Measurements from ENCODE around the gene C1orf174.

Gene C1orf174

GRCh38 chr1:3908886-3909517 lies 8.9 kb upstream of the C1orf174 start:
- DNase-seq, result no peak

- DNase-seq, result no peak
Measured at GRCh38 chr1:3907621-3908165, 7.6 kb upstream of the C1orf174 start.

GRCh38 chr1:3907031-3907534 lies 7.0 kb upstream of the C1orf174 start:
- DNase-seq, result peak; percentile 23 to 36

- DNase-seq, result no peak
Measured at GRCh38 chr1:3906672-3907020, 6.6 kb upstream of the C1orf174 start.

DNA sequence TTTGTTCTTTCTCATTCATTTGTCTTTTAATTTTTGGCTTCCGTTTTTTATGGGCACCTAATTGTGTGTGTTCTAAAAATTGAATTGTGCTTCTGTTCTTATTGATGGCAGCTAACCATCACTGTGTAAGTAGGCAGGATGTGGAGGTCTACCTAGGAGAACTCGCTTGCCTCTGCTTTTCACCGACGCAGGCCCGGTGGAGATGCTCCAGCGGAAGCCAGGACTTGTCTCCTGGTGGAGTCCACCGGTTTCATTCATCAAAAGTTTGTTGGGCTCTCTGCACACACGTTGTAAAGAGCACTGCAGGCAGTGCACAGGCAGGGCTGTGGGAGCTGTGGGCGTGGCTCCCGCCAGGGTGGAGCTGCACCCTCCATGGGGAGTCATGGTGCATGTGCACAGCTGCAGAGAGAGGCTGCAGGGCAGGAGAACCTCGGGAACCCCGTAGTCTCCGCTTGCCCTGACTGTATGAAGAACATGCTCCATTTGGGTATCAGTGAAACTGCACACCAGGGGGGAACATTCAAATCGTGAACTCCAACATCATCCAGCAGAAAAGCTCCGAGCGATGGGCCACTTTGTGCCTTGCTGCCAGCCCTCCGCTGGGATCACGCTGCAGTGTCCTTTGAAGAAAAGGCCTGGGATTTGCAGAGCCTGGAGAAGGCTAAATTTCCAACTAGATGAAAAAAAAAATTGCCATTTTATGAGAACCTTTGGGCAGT lies 6.0 kb upstream of the C1orf174 start:
- DNase-seq, result no peak

- DNase-seq, result no peak
Measured at GRCh38 chr1:3905266-3905952, 5.3 kb upstream of the C1orf174 start.

DNA sequence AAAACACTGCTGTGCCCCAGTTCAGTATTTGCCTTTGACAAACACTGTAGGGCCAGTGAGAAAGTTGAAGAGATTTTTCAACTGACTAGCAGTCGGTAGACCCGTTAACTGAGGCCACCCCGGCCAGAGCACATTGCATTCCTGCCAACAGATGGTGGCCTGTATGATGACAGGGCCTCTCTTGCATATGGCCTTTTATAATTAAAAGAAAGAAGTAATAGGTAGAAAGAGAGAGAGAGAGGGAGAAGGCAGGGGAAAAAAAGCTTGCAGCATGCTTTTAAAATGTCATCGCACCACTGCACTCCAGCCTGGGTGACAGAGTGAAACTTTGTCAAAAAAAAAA lies 4.7 kb upstream of the C1orf174 start:
- DNase-seq, result no peak

DNA sequence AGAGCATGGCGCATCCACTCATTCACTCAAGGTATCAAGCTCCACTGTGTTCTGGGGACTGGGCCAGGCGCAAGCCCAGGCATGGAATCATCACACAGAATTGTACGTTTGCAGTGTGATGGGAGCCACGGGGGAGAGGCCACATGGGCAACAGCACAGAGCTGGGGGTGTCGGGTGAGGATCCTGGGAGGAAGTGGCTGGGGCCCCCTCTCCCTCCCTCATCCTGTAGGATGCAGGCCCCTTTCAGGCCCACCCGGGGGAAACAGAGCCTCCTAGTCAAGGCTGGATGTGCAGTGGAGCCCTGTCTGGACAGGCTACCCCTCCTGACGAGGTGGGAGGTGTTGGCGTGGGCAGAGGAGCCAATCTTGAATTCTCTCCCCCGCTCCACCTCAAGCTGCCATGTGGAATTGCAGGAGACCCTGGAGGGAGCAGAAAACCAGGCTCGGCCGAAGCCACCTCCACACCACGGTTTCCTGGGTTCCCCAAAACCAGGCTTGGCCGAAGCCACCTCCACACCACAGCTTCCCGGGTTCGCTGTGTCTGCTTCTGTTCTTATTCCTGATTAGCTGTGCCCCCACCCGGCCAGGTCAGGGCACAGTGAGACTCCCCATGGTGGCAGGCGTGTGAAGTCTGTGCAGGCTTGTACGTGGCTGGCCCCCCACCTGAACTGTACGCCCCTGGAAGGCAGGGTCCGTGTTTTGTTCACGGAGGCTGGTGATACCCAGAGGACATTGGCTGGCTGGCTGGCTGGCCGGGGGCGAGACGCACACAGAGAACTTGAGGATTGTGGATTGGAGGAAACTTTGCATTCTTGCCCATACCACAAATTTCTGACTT lies 4.2 kb upstream of the C1orf174 start:
- DNase-seq, result no peak

DNA sequence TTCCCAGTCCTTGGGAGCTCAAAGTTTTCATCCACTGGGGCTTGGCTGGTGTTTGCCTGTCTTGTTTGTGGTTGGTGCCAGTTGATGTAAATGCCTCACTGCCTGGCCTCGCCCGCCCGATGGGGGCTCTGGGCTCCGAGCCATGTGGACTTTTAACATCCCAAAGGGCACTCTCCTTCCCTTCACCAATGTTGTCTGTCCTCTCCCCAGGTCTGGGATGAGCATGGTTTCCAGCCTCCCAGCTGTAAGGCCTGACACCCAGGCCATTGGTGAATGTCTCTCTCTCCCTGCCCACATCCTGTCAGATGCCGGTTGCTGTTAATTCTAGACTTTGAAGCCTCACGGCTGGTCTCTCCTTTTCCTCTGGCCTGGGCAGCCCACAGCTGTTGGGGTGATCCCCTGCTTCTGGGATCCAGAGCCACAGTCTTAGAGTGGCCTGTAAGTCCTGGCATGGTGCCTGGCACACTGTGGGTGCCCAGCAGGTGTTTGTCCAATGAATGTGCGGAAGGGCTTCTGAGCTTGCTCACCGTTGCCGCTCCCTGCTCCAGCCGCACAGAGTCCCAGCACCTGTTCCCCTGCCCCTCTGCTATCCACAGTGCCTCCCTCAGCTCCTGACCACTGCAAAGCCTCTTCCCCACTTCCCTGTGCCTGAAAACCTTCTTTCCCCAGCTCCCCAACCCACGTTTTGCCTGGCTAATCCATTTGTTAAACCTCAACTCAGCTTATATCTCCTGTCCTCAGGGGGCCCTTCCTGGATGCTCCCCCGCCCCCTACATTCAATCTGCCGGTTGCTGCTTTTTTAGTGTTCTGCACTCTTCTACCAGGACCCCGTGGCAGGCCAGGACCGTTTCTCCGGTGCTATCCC lies 3.3 kb upstream of the C1orf174 start:
- DNase-seq, result no peak

- peak in 1 of 2 experiments; percentile 31 for DNase-seq
Measured at GRCh38 chr1:3902571-3903091, 2.6 kb upstream of the C1orf174 start.

DNA sequence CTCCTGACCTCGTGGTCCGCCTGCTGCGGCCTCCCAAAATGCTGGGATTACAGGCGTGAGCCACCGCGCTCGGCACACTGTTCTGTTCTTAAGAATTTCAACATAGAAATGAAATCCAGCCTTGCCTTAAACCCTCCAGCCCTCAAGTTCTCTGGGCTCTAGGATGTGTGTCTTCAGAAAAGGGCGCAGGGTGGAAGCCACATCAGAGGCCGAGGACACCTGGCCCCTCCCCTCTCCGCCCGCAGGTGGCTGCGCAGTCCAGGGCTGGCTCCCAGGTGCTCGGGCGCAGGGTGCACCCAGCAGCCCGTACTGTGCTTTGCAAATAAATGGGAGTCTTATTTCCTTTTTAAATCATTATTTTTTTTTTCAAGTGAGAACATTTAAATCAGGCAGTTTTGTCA lies 2.0 kb upstream of the C1orf174 start:
- DNase-seq, result peak; percentile 16 to 29

DNA sequence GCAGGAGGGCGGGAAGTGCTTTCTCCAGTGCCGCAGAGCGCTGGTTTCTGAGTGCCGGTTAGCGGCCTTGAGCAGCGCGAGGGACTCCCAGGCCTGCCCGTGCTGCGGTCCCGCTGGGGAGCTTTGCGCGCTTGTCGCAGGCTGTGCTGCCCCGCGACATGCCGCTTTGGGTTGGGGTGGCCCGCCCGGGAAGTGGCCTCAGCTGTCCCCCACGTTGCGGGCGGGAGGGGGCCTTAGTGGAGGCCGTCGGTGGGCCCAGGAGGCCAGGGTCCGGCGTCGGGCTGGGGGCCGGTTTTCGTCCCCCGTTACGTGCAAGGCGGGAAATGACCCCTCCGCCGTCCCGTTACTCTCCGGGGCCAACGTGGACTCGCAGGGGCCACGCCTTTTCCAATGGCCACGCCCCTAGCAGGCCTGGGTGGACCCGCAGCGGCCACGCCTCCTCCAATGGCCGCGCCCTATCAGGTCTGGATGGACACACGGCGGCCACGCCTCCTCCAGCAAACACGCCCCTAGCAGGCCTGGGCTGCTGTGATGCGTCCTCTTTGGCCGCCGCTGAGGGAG lies 977 bp upstream of the C1orf174 start:
- peak; percentile 78 to 85 for DNase-seq

GRCh38 chr1:3899754-3900149 lies 320 bp downstream of the C1orf174 start:
- peak; percentile 24 to 31 for DNase-seq

DNA sequence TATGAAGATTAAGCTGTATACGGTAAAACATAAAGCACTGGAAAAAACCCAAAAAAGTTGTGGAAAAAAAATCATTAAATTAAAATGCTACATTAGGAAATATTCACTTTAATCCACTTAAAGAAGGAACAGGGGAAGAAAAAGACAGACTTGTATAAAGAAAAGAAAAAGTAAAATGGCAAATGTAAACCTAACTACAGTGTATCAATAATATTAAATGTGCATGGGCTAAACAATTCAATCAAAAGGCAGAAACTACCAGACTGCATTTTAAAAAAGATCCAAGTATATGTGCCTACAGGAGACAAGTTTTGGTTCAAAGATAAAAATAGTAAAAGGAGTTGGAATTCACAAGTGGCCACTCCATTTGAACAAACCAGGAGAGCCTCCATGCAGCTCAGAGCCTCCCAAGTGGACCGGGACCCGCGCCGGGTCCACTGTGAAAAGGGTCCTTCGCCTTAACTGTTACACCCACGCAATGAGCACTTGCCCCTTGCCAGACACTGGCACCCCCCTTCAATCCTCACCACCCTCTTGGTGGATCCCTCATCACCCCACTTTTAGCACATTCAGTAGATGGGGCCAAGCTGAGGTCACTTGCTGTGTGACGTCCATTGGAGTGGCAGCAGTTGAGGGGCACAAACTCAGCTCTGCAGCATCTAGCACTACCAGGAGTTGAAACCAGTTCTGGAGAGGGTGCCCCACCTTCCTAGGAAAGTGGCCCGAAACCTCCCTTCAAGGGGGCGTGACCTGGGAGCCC lies 898 bp downstream of the C1orf174 start:
- no peak for DNase-seq

DNA sequence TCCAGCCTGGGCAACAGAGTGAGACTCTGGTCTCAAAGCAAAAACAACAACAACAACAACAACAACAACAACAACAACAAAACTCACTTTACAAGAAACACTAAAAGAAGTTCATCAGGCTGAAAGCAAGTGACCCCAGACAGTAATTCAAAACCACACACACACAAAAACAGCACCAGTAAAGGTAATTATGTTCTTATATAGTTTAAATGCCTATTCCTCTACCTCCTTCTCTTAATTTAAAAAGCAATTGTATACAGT lies 1.7 kb downstream of the C1orf174 start:
- DNase-seq, result no peak

GRCh38 chr1:3896396-3897000 lies 3.6 kb downstream of the C1orf174 start:
- DNase-seq, result no peak

DNA sequence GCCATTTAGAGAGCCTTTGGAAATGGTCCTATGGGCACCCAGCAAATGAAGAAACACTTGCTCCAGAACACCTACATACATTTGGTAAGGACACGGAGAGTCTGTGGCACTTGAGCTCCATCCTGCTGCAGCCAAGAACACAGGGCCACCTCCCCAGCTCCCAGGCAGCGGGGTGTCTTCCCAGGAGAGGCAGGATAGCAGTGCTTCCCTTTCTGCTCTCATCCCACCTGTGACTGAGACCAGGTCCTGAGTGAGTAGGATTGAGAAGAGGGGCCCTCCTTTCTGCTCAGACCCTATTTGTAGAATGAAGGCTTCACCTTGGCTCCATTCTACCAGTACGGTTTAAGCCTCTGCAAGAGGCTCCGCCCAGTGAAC lies 4.1 kb downstream of the C1orf174 start:
- DNase-seq, result no peak

- DNase-seq, result no peak
Measured at GRCh38 chr1:3895279-3895950, 4.7 kb downstream of the C1orf174 start.

DNA sequence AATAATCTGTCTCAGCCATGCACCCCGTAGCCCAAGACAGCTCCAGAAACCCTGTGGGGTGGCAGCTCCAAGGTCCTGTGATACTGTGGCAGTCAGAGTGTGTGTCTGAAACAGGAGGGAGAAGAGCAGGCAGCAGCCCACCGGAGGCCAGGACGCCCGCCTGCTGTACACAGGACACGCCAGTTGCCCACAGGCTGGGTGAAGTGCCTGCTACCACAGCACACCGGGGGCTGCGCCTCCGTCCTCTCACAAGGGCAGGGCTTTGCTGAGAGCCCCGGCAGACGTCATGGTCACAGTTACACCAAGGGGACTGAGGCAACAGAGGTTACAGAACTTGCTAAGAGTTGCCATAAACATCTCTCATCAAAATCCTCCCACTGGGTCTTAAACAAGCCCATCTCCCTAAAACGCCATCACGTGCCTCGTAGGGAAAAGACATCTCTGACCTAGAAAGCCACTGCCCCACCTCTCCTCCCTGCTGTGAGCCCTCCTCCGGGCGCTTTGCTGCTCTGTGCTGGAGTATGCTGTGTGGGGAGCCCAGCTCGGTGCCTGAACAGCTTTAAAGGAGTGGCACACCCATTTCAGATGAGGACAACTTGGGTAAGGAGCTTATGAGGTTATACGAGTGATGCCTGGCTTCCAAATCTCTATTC lies 5.3 kb downstream of the C1orf174 start:
- DNase-seq, result no peak

All from stimulated activated CD4-positive, alpha-beta T cell treated with anti-CD3 and anti-CD28 coated beads, Interleukin-4, amount 100 ng/mL, for 4 hours (primary cell).